IPS-18c (cell line): Measurements from ENCODE around the gene PARVB.
"Not testable (repeated sequence)": the region's sequence is repeated elsewhere in the genome, so short reads cannot be mapped to it uniquely, and the experiment has no call there.

Experiments
- H3K4me3 ChIP-seq: 2 replicates; pipeline ENCODE4 v1.7.0; 2013; ENCODE audit warnings: low read depth, mild to moderate bottlenecking, low read length, moderate library complexity; ENCODE audit not compliant: insufficient read depth
- H3K9me3 ChIP-seq: one replicate; pipeline ENCODE4 v1.6.1; 2013; ENCODE audit warnings: mild to moderate bottlenecking, low read length, moderate library complexity; ENCODE audit not compliant: control insufficient read depth, insufficient read depth

Gene PARVB

DNA sequence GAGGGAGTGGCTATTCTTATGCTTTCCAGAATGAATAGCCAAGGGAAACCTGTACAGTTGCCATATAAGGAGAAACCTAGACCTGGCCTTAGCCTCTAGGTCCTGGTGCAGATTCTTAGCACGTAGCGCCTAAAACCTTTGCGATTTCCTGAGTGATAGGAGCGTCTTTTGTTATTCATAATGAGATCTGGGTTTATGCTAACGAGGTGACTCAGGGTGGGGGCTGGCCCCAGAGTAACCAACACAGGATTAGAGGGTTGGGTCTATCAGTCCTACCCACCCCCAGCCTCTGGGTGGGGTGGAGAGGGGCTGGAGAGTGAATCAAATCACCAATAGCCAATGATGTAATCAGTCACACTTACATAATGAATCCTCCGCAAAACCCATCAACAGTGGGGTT, 83.2 kb downstream of the PARVB start:
- no peaks in the 10 kb centered on the region for H3K9me3 ChIP-seq
- H3K4me3 ChIP-seq = no peak overlapping the region

DNA sequence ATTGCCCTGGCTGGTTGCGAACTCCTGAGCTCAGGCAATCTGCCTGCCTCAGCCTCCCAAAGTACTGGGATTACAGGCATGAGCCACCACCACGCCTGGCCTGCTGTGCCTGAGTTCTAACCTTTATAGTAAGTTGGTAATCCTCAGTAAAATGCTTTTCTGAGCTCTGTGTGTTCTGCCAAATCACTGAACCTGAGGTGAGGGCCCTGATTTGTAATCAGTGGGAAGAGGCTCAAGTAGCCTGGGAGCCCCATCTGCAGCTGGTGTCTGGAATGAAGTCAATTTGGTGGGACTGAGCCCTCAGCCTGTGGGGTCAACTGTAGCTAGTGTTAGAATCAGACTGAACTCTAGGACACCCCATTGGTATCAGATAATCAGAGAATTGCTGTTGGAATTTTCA, 84.0 kb downstream of the PARVB start:
- H3K9me3 ChIP-seq = no peaks in the 10 kb centered on the region
- H3K4me3 ChIP-seq = no peak overlapping the region

DNA sequence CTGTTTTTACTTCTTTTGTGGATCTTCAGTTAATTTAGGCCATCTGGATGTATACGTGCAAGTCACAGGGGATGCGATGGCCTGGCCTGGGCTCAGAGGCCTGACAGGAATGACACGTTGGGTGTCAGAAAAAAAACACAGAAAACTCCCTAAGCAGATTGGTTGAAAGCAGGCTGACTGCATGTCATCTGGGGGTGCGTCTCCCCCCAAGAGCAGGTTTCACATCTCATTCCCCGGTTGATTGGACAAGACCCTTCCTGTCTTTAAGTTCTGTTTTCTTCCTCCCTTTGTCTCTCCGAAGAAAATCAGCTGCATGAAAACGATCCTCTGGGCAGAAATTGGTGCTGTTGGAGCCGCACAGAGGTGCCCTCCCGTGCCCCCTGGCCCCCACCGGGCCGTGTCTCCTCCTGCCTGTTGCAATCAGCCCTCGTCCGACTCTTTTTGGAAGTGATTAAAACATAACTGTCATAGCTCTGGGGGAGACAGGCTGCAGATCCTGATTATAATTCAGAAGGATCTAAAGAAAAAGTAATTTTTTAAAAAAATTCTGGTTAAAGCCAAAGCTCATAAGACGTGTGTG, 84.8 kb downstream of the PARVB start:
- Histone ChIP-seq H3K4me3 (no peak overlapping the region), H3K9me3 (no peaks in the 10 kb centered on the region)

DNA sequence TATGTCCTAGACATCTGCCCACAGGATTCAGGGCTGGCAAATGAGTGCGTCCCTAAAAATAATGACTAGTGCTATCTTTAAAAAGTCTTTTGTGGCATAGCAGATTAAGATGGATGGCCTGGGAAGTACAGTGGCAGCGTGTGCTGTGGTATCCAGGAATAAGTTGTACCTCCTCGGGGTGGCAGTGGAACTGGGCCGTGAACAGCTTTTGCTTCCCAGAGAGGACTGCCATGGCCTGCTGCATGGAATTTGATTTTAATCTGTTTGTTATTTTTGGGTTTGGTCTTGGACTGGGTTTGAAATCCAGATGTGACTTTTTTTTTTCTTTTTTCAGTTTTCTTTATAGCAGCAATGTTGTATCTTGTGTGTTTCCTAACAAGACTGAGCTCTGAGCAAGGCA, 85.3 kb downstream of the PARVB start:
- H3K4me3 ChIP-seq = no peak overlapping the region; the same call in 1 of the 2 replicates

DNA sequence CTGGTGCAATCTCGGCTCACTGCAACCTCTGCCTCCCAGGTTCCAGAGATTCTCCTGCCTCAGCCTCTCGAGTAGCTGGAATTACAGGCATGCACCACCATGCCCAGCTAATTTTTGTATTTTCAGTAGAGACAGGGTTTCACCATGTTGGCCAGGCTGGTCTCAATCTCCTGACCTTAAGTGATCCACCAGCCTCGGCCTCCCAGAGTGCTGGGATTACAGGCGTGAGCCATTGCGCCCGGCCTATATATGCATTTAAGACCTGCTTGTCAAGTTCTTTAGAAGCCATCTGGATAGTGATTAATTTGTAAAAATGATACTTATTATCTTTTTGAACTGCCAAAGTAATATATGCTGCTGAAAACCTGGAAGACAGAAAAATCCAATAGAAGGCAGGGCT, 86.6 kb downstream of the PARVB start:
- not testable (repeated sequence) for H3K9me3 ChIP-seq, H3K4me3 ChIP-seq

More for the DNA sequence above, 85.3 kb downstream of the PARVB start:
- no peaks in the 10 kb centered on the region for H3K9me3 ChIP-seq

DNA sequence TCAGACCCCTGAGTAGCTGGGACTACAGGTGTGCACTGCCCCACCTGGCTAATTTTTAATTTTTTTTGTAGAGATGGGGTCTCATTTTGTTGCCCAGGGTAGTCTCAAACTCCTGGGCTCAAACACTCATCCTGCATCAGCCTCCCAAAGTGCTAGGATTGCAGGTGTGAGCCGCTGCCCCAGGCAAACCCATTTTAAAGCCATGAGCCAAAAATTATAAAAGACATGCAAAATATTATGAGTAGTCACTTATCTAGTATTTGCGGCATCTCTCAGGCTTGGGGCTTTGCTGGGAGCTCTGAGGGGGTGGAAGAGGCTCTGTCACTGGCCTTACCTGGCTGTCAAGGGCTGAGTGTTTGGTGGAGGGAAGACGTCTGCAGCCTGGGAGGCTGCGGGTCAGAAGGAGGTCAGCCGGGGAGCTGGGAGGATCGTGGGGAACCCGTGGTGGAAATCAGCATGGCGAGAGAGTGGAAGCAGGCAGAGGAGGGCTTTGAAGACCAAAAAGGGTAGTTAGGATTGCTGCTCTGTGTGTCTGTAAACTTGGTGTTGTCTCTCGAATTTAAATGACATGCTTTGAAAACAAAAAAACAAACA, 87.6 kb downstream of the PARVB start:
- no peak overlapping the region for H3K4me3 ChIP-seq
- no peaks in the 10 kb centered on the region for H3K9me3 ChIP-seq

DNA sequence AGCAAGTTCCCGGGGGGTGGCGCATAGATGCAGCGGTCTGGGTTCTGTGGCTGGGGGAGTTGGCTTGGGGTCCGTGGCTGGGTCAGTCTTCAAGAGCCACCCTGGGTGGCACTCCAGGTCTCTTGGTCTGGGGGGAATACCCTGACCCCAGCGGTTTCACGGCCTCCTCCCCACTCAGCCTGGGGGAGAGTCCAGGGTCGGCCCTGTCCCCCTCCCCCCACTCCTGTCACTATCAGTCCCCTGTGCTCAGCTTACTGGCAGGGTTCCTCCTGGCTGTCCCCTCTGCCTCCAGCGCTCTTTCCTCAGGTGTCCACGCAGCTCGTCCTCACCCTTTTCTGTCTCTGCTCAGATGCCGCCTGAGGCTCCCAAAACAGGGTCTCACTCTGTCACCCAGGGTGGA, 88.1 kb downstream of the PARVB start:
- no peaks in the 10 kb centered on the region for H3K9me3 ChIP-seq
- no peak overlapping the region for H3K4me3 ChIP-seq

DNA sequence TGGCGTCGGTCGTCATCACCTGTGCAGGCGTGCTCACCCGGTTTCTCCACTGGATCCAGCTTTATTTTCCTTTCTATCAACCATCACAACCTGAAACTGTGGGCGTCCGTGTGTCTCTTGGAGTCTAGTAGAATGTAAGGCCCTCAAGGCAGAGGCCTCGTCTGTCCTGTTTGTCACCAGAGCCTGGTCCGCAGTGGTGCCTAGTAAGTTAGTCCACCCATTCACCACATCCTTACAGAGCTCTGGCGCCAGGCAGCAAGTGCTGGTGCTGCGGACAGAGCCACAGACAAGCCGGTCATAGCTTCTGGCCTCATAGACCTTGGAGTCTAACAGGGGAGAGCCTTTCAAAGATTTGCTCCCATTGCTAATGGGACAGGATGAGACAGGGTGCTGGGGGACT, 92.2 kb downstream of the PARVB start:
- no peaks in the 10 kb centered on the region for H3K9me3 ChIP-seq
- H3K4me3 ChIP-seq = no peak overlapping the region

DNA sequence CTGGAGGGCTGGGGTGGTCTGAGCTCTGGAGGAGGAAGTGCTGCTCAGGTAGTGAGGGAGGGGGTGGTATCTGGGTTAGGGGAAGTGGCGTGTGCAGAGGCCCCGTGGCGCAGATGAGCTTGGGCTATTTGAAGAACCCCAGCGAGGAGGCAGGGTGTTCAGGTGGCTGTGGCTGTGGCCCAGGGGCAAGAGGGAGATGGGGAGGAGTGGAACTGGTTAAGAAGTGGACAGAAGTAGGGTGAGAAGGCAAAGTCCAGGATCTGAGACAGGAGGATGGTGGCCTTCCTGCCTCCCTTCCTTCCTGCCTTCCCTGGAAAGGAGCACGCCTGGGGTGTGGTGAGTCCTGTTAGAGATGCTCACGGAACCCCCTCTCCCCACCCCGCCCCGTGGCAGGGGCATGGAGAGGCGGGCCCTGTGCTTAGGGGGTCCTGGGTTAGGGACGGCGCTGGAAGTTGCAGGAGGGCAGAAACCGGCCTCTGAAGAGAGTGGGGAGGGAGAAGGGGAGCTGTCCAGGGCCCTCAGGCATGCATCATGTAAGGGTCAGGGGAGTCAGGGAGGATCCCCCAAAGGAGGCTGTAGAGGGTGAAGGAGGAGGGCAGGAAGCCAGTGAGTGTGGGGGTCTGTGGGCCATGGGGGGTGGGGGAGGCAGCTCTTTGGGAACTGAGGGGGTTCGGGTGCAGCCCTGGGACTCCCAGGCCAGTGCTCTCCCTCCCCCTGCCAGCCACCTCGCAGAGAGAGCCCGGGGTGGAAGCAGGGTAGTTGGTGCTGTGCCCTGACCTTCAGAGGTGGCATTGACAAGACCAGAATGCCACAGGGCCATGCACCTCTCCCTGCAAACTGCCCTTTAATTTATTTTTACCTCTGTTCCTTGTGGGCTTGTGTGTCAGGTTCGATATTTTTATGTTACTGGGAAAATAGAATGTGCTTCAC, 92.9 kb downstream of the PARVB start:
- Histone ChIP-seq H3K4me3 (no peak overlapping the region), H3K9me3 (no peaks in the 10 kb centered on the region)

DNA sequence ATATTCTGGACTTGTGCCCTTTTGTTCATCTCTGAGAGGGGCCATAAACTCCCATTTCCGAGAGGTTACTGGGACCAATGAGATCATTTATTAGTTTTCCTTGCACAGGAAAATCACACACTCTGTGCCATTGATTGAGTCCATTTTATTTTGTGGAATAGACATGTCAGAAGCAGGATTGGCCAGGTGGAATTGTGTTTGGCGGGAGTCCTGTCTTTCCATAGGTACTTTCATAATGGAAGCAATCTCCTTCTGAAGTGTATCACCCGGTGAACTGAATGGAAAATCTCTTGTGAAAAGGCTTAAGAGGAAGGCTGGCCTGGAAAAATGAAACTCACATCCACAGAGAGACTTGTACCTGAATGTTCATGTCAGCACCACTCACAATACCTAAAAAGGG, 93.6 kb downstream of the PARVB start:
- H3K9me3 ChIP-seq = no peaks in the 10 kb centered on the region

DNA sequence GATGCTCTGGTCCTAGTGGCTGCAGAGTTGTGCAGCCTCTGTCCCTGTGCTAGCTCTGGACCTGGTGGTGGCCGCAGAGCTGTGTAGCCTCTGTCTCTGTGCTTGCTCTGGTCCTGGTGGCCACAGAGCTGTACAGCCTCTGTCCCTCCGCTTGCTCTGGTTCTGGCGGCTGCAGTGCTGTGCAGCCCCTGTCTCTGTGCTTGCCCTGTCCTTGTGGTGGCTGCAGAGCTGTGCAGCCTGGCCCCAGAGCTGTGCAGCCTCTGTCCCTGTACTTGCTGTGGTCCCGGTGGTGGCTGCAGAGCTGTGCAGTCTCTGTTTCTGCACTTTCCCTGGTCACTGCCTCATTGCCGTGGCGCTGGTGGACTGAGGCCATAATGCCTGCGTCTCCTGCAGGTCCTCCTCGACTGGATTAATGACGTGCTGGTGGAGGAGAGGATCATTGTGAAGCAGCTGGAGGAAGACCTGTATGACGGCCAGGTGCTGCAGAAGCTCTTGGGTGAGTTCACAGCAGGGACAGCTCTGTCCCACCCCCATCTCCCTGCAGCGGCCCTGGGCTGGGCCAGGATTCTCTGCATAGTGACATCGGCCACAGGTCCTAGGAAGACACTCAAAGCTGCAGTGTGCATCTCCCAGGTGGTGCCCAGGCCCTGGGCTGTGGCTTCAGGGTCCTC, 94.7 kb downstream of the PARVB start:
- no peak overlapping the region for H3K4me3 ChIP-seq
- H3K9me3 ChIP-seq = no peaks in the 10 kb centered on the region

More for the DNA sequence above, 93.6 kb downstream of the PARVB start:
- no peak overlapping the region for H3K4me3 ChIP-seq

DNA sequence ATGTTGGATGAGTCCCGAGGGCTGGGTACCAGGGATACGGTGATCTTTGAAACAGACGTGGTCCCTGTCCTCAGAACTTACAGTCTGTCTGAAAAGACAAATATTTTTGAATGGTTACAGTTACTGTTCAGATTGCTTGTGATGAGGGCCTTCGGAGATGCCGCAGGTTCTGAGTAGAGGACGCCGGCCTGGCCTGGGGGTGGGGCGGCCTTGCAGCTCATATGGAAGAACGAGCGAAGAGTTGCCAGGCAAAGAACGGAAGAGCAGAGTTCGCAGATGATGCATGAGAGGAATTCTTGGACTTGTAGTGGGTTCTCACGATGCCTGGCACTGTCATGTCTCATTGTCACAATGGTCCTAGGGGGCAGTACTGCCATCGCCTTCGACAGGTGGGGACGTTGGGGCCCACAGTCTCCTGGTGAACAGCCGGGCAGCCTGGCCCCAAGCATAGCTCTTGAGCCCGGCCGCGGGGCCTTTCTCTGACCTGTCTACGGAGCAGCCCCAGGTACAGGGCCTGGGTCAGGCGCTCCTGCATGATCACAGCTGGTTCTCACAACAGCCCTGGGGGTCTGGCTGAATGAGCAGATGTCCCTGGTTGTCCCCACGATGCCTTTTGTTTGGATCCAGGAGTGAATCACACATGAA, 95.7 kb downstream of the PARVB start:
- Histone ChIP-seq H3K4me3 (no peak overlapping the region), H3K9me3 (no peaks in the 10 kb centered on the region)

DNA sequence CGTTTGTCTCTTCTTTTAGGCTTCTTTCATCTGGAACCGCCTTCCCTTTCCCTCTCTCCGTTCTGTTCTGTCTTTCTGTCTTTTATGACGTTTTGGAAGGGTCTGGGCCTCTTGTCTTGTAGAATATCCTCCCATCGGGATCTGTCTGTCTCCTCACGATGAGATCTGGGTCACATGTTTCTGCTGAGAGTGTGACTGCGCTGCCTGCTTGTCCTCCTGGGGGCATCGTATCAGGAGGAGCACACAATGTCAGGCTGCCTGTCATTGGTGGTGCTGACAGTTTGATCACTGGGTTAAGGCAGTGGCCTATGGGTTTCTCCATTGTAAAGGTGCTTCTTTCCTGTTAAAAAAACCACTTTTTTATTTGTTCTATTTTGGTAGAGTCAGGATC, 96.2 kb downstream of the PARVB start:
- Histone ChIP-seq H3K9me3 (no peaks in the 10 kb centered on the region), H3K4me3 (no peak overlapping the region)

DNA sequence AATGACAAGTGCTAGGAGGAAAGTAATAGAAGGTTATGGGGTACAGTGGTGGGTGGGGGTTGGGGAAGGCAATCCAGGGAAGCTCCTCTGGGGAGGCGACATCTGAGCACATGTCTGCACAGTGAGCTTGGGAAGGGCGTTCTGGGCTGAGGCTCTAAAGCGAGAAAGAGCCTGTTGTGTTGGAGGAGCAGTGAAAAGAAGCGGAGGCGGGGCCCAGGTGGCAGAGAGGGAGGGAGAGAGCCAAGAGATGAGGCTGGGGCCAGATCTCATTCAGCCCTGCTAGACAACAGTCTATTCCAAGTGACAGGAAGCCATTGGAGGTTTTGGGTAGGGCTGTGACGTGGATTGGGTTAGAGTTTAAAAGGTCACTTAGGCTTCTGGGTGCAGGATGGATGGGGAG, 101.3 kb downstream of the PARVB start:
- no peak overlapping the region for H3K4me3 ChIP-seq

DNA sequence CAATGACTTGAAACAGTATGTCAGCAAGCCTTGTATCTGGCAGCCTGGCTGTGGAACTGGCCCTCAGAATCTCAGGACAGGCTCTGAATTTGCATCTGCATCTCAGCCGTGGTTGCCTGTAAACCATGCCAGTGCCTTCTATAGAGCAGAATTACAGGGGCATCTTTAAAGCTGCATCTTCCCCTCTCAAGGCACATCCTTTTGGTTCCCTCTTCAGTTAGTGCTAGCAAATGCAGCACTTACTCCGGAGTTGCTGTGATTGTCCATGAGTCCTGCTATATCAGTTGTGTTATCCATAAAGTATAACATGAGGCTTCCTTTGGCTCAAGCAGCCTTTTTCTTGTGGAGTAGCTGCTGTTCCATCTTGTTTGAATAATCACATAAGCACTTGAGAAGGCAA, 102.7 kb downstream of the PARVB start:
- H3K4me3 ChIP-seq = no peak overlapping the region; the same call in 1 of the 2 replicates

More for the DNA sequence above, 101.3 kb downstream of the PARVB start:
- H3K9me3 ChIP-seq = no peaks in the 10 kb centered on the region

DNA sequence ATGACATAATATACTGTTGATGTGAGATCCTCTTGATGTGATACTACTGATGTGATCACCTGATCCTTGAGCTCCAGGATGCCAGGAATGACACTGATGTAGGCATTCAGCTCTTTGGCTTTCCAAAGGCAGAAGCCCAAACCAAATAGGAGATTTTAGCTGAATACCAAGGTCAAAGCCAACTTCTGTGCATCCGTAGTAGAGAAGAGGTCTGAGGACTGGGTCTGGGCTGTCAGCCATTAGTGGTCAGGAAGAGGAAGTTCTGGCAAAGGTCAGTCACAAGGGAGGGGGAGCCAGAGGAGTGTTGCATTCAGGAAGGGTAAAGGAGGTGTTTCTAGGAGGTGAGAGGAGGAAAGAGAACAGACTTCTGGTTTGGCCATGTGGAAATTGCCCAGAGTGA, 103.3 kb downstream of the PARVB start:
- Histone ChIP-seq H3K9me3 (no peaks in the 10 kb centered on the region), H3K4me3 (no peak overlapping the region)

More for the DNA sequence above, 102.7 kb downstream of the PARVB start:
- no peaks in the 10 kb centered on the region for H3K9me3 ChIP-seq

DNA sequence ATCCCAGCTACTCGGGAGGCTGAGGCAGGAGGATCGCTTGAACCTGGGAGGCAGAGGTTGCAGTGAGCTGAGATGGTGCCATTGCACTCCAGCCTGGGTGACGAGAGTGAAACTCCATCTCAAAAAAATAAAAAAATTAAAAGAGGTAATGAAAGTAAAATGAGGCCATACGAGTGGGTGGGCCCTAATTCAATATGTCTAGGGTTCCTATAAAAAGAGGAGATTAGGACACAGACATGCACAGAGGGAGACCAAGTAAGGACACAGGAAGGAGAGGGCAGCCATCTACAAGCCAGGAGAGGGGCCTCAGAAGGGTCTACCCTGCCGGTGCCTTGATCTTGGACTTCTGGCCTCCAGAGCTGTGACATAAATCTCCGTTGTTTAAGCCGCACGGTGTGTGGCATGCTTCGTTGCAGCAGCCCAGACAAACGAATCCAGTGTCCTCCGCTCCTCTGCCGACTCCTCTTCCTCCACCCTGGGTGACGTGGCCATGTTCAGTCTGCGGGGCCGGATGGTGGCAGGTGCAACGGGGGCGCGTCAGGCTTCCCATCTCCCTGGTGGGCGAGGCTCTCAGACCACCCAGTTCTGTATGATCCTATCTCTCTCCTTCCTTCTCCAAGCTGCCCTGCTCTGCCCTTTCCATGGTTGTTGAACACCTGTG, 105.0 kb downstream of the PARVB start:
- Histone ChIP-seq H3K4me3 (no peak overlapping the region), H3K9me3 (no peaks in the 10 kb centered on the region)
